OCI-M1 (cell line): Measurements from ENCODE around the gene KCNK5.

Source experiments
- DNase-seq: peaks from one replicate; lab custom pipeline; 2025; lab: John Stamatoyannopoulos, UW

KCNK5 gene

GRCh38 chr6:39240155-39240757, 11.0 kb upstream of the KCNK5 start:
- DNase-seq = no peak

- DNase-seq = no peak
Measured at GRCh38 chr6:39239527-39240154, 10.4 kb upstream of the KCNK5 start.

- no peak for DNase-seq
Measured at GRCh38 chr6:39236742-39237141, 7.5 kb upstream of the KCNK5 start.

GRCh38 chr6:39233333-39233732, 4.1 kb upstream of the KCNK5 start:
- no peak for DNase-seq

- DNase-seq = no peak
Measured at GRCh38 chr6:39231521-39232243, 2.4 kb upstream of the KCNK5 start.

GRCh38 chr6:39230654-39231035, 1.4 kb upstream of the KCNK5 start:
- DNase-seq = no peak

- peak; percentile 62 for DNase-seq
Measured at GRCh38 chr6:39228111-39228971, 934 bp downstream of the KCNK5 start.

- DNase-seq = no peak
Measured at GRCh38 chr6:39227476-39227875, 1.8 kb downstream of the KCNK5 start.

- DNase-seq = peak; percentile 56
Measured at GRCh38 chr6:39226639-39227329, 2.5 kb downstream of the KCNK5 start.

- DNase-seq = peak; percentile 82
Measured at GRCh38 chr6:39225946-39226437, 3.3 kb downstream of the KCNK5 start.

- peak; percentile 86 for DNase-seq
Measured at GRCh38 chr6:39225543-39225942, 3.7 kb downstream of the KCNK5 start.

GRCh38 chr6:39224523-39225182, 4.6 kb downstream of the KCNK5 start:
- peak; percentile 47 for DNase-seq

- peak; percentile 53 for DNase-seq
Measured at GRCh38 chr6:39224011-39224410, 5.3 kb downstream of the KCNK5 start.

GRCh38 chr6:39223555-39223954, 5.7 kb downstream of the KCNK5 start:
- peak; percentile 53 for DNase-seq

- peak; percentile 49 for DNase-seq
Measured at GRCh38 chr6:39223061-39223460, 6.2 kb downstream of the KCNK5 start.

- peak; percentile 93 for DNase-seq
Measured at GRCh38 chr6:39221779-39222641, 7.3 kb downstream of the KCNK5 start.

GRCh38 chr6:39221115-39221514, 8.2 kb downstream of the KCNK5 start:
- DNase-seq = no peak

GRCh38 chr6:39218868-39219567, 10.3 kb downstream of the KCNK5 start:
- peak; percentile 70 for DNase-seq

GRCh38 chr6:39217177-39217864, 12.0 kb downstream of the KCNK5 start:
- DNase-seq = no peak
